ENCODE results near the gene CFAP221.

DNA sequence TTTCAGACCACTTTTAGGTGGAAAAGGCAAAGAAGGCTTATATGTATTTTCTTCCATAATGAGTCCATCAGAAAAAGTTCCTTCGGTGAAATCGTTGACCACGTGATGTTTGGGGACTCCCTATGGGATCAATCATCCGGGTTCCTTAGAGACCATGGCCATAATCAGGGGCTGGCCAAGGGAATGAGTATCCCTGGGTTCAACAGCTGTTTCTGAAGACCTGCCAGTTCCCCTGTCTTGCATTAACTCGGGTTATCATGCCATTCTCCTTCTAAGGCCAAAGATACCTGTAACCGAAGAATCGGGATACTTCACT lies 116.1 kb downstream of the CFAP221 start:
- TF ChIP-seq EZH2 (IDR thresholded peaks at IDR 0.05; ENCODE audit: low read length), result no peak
- TF ChIP-seq, protein P1, sequence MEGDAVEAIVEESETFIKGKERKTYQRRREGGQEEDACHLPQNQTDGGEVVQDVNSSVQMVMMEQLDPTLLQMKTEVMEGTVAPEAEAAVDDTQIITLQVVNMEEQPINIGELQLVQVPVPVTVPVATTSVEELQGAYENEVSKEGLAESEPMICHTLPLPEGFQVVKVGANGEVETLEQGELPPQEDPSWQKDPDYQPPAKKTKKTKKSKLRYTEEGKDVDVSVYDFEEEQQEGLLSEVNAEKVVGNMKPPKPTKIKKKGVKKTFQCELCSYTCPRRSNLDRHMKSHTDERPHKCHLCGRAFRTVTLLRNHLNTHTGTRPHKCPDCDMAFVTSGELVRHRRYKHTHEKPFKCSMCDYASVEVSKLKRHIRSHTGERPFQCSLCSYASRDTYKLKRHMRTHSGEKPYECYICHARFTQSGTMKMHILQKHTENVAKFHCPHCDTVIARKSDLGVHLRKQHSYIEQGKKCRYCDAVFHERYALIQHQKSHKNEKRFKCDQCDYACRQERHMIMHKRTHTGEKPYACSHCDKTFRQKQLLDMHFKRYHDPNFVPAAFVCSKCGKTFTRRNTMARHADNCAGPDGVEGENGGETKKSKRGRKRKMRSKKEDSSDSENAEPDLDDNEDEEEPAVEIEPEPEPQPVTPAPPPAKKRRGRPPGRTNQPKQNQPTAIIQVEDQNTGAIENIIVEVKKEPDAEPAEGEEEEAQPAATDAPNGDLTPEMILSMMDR (optimal IDR thresholded peaks at IDR 0.05 in 1 of 3, IDR thresholded peaks at IDR 0.05 in 1 of 3, conservative IDR thresholded peaks at IDR 0.05 in 1 of 3; ENCODE audit: extremely low read depth in 1 of 3, insufficient read depth in 2 of 3, low read length in 3 of 3), result no peak

Data from keratinocyte (primary cell).